ENCODE measurements around the gene FAIM2.

GRCh38 chr12:49881415-49882247 lies 22.1 kb downstream of the FAIM2 start:
- TF ChIP-seq CTCF (conservative IDR thresholded peaks at IDR 0.05; ENCODE audit: low read depth in 2 of 2) (no peak), POLR2AphosphoS5 (IDR thresholded peaks at IDR 0.05; ENCODE audit: low read depth) (no peak), REST (IDR thresholded peaks at IDR 0.05; ENCODE audit: unreplicated experiment) (no peak)

All from GM23338 (cell line).